H9 (cell line): ENCODE results near the gene ADGRL2. TPM values are rescaled to one million over a fixed set of nuclear protein-coding genes. Genes with fewer than 3 reads are reported as not detected.

Source experiments
- DNase-seq: peaks from one replicate; pipeline ENCODE4 v3.0.0-alpha.2; 2017
- H2AFZ ChIP-seq: one replicate; pipeline ENCODE4 v1.6.1; 2013; ENCODE audit warnings: mild to moderate bottlenecking, low read length, control low read depth, moderate library complexity
- H2AK5ac ChIP-seq: 2 replicates; pipeline ENCODE4 v1.6.1; 2013; ENCODE audit warnings: low read length, control low read depth, mixed read lengths; ENCODE audit not compliant: insufficient read length
- H2BK120ac ChIP-seq: one replicate; pipeline ENCODE4 v1.6.1; 2013; ENCODE audit warnings: low read depth, mild to moderate bottlenecking, low read length, control low read depth, inconsistent platforms; ENCODE audit not compliant: poor library complexity, severe bottlenecking
- H2BK12ac ChIP-seq: 2 replicates; pipeline ENCODE4 v1.6.1; 2013; ENCODE audit warnings: low read length, control low read depth, mixed read lengths, low read depth; ENCODE audit not compliant: insufficient read length
- H2BK15ac ChIP-seq: 2 replicates; pipeline ENCODE4 v1.6.1; 2013; ENCODE audit warnings: low read depth, low read length, control low read depth
- H2BK20ac ChIP-seq: one replicate; pipeline ENCODE4 v1.6.1; 2013; ENCODE audit warnings: low read depth, mild to moderate bottlenecking, low read length, control low read depth, inconsistent platforms; ENCODE audit not compliant: poor library complexity, severe bottlenecking
- H2BK5ac ChIP-seq: 2 replicates; pipeline ENCODE4 v1.6.1; 2013; ENCODE audit warnings: low read length, control low read depth, mixed read lengths; ENCODE audit not compliant: insufficient read length
- H3K14ac ChIP-seq: 2 replicates; pipeline ENCODE4 v1.6.1; 2013; ENCODE audit warnings: low read length, control low read depth; ENCODE audit not compliant: insufficient read depth
- H3K18ac ChIP-seq: 2 replicates; pipeline ENCODE4 v1.6.1; 2013; ENCODE audit warnings: low read depth, mild to moderate bottlenecking, mixed read lengths, low read length, control low read depth; ENCODE audit not compliant: insufficient read length
- H3K23ac ChIP-seq: 2 replicates; pipeline ENCODE4 v1.6.1; 2013; ENCODE audit warnings: low read length, control low read depth, mixed read lengths, low read depth; ENCODE audit not compliant: insufficient read length
- H3K23me2 ChIP-seq: 2 replicates; pipeline ENCODE4 v1.6.1; 2013; ENCODE audit warnings: low read depth, mild to moderate bottlenecking, mixed read lengths, low read length, control low read depth; ENCODE audit not compliant: insufficient read length, poor library complexity, severe bottlenecking
- H3K27ac ChIP-seq: 2 replicates; pipeline ENCODE4 v1.5.1; 2013; ENCODE audit warnings: low read length, control low read depth, mixed read lengths, low read depth; ENCODE audit not compliant: insufficient read length
- H3K27me3 ChIP-seq: 2 replicates; pipeline ENCODE4 v1.6.1; 2013; ENCODE audit warnings: low read length, control low read depth, inconsistent platforms; ENCODE audit not compliant: insufficient read depth
- H3K4ac ChIP-seq: 2 replicates; pipeline ENCODE4 v1.6.1; 2013; ENCODE audit warnings: low read depth, mild to moderate bottlenecking, control low read depth, inconsistent platforms, low read length, moderate library complexity
- H3K4me1 ChIP-seq: 2 replicates; pipeline ENCODE4 v1.6.1; 2013; ENCODE audit warnings: low read length, control low read depth, inconsistent platforms; ENCODE audit not compliant: insufficient read depth
- H3K4me2 ChIP-seq: 2 replicates; pipeline ENCODE4 v1.6.1; 2013; ENCODE audit warnings: low read length, control low read depth, mixed read lengths; ENCODE audit not compliant: insufficient read length, insufficient read depth
- H3K56ac ChIP-seq: 2 replicates; pipeline ENCODE4 v1.6.1; 2013; ENCODE audit warnings: low read depth, mild to moderate bottlenecking, mixed read lengths, low read length, control low read depth; ENCODE audit not compliant: insufficient read length
- H3K79me1 ChIP-seq: 2 replicates; pipeline ENCODE4 v1.6.1; 2013; ENCODE audit warnings: low read depth, mild to moderate bottlenecking, moderate library complexity, low read length, control low read depth, inconsistent platforms; ENCODE audit not compliant: insufficient read depth, poor library complexity, severe bottlenecking
- H3K79me2 ChIP-seq: 2 replicates; pipeline ENCODE4 v1.6.1; 2013; ENCODE audit warnings: low read length, control low read depth, inconsistent platforms; ENCODE audit not compliant: insufficient read depth
- H3K9ac ChIP-seq: 2 replicates; pipeline ENCODE4 v1.6.1; 2013; ENCODE audit warnings: low read length, control low read depth, mixed read lengths; ENCODE audit not compliant: insufficient read length; ENCODE audit errors: extremely low read depth
- H3K9me3 ChIP-seq: one replicate; pipeline ENCODE4 v1.6.1; 2013; ENCODE audit warnings: low read depth, low read length, inconsistent platforms; ENCODE audit not compliant: control insufficient read depth
- H3T11ph ChIP-seq: one replicate; pipeline ENCODE4 v1.6.1; 2013; ENCODE audit warnings: mild to moderate bottlenecking, low read length, control low read depth, inconsistent platforms
- H4K20me1 ChIP-seq: one replicate; pipeline ENCODE4 v1.6.1; 2013; ENCODE audit not compliant: control insufficient read depth, insufficient read length, insufficient read depth
- H4K5ac ChIP-seq: 2 replicates; pipeline ENCODE4 v1.6.1; 2013; ENCODE audit warnings: low read depth, mild to moderate bottlenecking, mixed read lengths, low read length, control low read depth; ENCODE audit not compliant: insufficient read length
- H4K8ac ChIP-seq: replicated peaks from 2 replicates; pipeline ENCODE4 v1.6.1; 2013; ENCODE audit warnings: low read length, control low read depth, mixed read lengths, low read depth; ENCODE audit not compliant: insufficient read length
- H4K91ac ChIP-seq: 2 replicates; pipeline ENCODE4 v1.6.1; 2013; ENCODE audit warnings: low read depth, mild to moderate bottlenecking, moderate library complexity, mixed read lengths, low read length, control low read depth; ENCODE audit not compliant: insufficient read length
- H3K27ac Mint-ChIP-seq, 3 experiments: 2 replicates in 2 of 3; 3 replicates in 1 of 3; pipeline ENCODE4 v1.8.0; 2020 to 2021; ENCODE audit warnings: mixed read lengths in 3 of 3, mild to moderate bottlenecking in 1 of 3, moderate library complexity in 1 of 3
- H3K27me3 Mint-ChIP-seq: 2 replicates; pipeline ENCODE4 v1.8.0; 2021; ENCODE audit warnings: low read depth, mild to moderate bottlenecking, moderate library complexity, mixed read lengths
- H3K36me3 Mint-ChIP-seq, 3 experiments: 2 replicates in 2 of 3; 3 replicates in 1 of 3; pipeline ENCODE4 v1.8.0; 2020 to 2021; ENCODE audit warnings: low read depth in 3 of 3, mixed read lengths in 3 of 3; ENCODE audit not compliant: insufficient read depth in 1 of 3
- H3K4me1 Mint-ChIP-seq, 2 experiments: 2 replicates each; pipeline ENCODE4 v1.8.0; 2020; ENCODE audit warnings: mixed read lengths in 2 of 2
- H3K4me3 Mint-ChIP-seq, 2 experiments: 2 replicates in 1 of 2; 3 replicates in 1 of 2; pipeline ENCODE4 v1.8.0; 2020 to 2021; ENCODE audit warnings: mild to moderate bottlenecking in 2 of 2, mixed read lengths in 2 of 2, moderate library complexity in 1 of 2
- H3K9me3 Mint-ChIP-seq, 2 experiments: 2 replicates in 1 of 2; 3 replicates in 1 of 2; pipeline ENCODE4 v1.8.0; 2020; ENCODE audit warnings: mild to moderate bottlenecking in 2 of 2, mixed read lengths in 2 of 2, moderate library complexity in 1 of 2
- WGBS: extraction: QIAGEN DNeasy Blood & Tissue Kit; methylation state at CpG from one replicate; pipeline ENCODE4 v1.1.7; 2013; ENCODE audit warnings: missing lambda C conversion rate, low lambda C conversion rate, mixed read lengths; ENCODE audit not compliant: insufficient read length; ENCODE audit errors: extremely low coverage; 5-methylcytosine and 5-hydroxymethylcytosine counted together
- total RNA-seq: library from RNA; stranded (reverse); gene quantifications from 2 replicates; pipeline ENCODE4 v1.2.1, GENCODE V29; 2021
- TF ChIP-seq, protein P1 (sequence below): fragments of 200-600 bp; sonication (generic); conservative IDR thresholded peaks from 3 replicates; pipeline ENCODE4 v1.8.0; 2021; ENCODE audit warnings: antibody characterized with exemption, mild to moderate bottlenecking

ADGRL2 gene
- total RNA-seq, 1 experiment from 2014 or later, result 119 TPM

- Mint-ChIP-seq H3K36me3 (peaks cover 0 to 4% (median 0%) of the 10 kb centered on the region in 3 experiments; a peak in 2 of 7 replicates), H3K27me3 (no peaks in the 10 kb centered on the region), H3K4me1 (peaks cover 56 to 65% of the 10 kb centered on the region in 2 experiments), H3K4me3 (no peak overlapping the region), H3K27ac (peak overlapping the region in 2 of 3 experiments; percentile 26 to 86; a peak in 5 of 7 replicates), H3K9me3 (no peaks in the 10 kb centered on the region)
- no peak overlapping the region for H4K5ac ChIP-seq
- H2BK12ac ChIP-seq, result no peak overlapping the region
- H3K56ac ChIP-seq, result no peak overlapping the region
- no peak overlapping the region for H3K4ac ChIP-seq
- no peaks in the 10 kb centered on the region for H3K27me3 ChIP-seq
- H3K18ac ChIP-seq, result no peak overlapping the region
- no peak overlapping the region for H2BK120ac ChIP-seq
- no peaks in the 10 kb centered on the region for H4K20me1 ChIP-seq
- H4K8ac ChIP-seq, result no peak overlapping the region
- no peaks in the 10 kb centered on the region for H3K9me3 ChIP-seq
- H2BK15ac ChIP-seq, result no peak overlapping the region
- WGBS, result no CpG with 5 or more reads among the region's 1 CpG
- no peaks in the 10 kb centered on the region for H3K23me2 ChIP-seq
- H2AFZ ChIP-seq, result no peak overlapping the region
- no peak overlapping the region for H2BK5ac ChIP-seq
- H3K4me1 ChIP-seq, result no peaks in the 10 kb centered on the region; the same call in 1 of the 2 replicates
- no peak overlapping the region for H3K14ac ChIP-seq
- H3T11ph ChIP-seq, result no peak overlapping the region
- no peak overlapping the region for H2AK5ac ChIP-seq
- H3K23ac ChIP-seq, result no peak overlapping the region
- H3K79me2 ChIP-seq, result peaks cover 4% of the 10 kb centered on the region; the same call in 1 of the 2 replicates
- H3K4me2 ChIP-seq, result no peak overlapping the region
- H4K91ac ChIP-seq, result no peak overlapping the region
- no peak overlapping the region for H2BK20ac ChIP-seq
- no peak overlapping the region for H3K9ac ChIP-seq
- H3K27ac ChIP-seq, result no peak overlapping the region
- TF ChIP-seq, protein P1, sequence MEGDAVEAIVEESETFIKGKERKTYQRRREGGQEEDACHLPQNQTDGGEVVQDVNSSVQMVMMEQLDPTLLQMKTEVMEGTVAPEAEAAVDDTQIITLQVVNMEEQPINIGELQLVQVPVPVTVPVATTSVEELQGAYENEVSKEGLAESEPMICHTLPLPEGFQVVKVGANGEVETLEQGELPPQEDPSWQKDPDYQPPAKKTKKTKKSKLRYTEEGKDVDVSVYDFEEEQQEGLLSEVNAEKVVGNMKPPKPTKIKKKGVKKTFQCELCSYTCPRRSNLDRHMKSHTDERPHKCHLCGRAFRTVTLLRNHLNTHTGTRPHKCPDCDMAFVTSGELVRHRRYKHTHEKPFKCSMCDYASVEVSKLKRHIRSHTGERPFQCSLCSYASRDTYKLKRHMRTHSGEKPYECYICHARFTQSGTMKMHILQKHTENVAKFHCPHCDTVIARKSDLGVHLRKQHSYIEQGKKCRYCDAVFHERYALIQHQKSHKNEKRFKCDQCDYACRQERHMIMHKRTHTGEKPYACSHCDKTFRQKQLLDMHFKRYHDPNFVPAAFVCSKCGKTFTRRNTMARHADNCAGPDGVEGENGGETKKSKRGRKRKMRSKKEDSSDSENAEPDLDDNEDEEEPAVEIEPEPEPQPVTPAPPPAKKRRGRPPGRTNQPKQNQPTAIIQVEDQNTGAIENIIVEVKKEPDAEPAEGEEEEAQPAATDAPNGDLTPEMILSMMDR, result no peak
- no peaks in the 10 kb centered on the region for H3K79me1 ChIP-seq
- DNase-seq, result no peak
These were observed 80.0 kb downstream of the ADGRL2 start for GRCh38 chr1:81880781-81881180.
